ENCODE measurements around the gene TARBP1.

TARBP1 gene

DNA sequence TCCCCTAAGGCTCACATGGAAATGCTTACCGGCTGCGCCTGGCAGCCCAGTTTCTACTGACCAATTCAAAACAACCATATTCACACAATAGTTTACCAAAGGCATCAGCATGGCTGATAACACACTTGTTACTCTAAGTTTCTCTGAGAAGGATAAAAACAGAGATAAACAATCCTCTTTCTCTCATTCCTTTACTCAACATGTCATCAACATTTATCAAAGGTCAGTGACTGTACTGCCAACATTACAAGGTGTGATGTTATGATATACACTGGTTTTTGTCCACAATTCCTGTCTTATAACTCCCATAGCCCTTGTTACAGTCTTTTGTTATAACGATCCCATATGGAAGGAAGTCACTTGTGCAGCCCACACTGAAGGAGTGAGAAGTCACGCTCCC, 72.1 kb downstream of the TARBP1 start:
- Histone ChIP-seq H3K27ac (replicated peaks) (no peak overlapping the region), H3K4me3 (replicated peaks; ENCODE audit: insufficient read depth, low read length) (no peak overlapping the region), H3K27me3 (ENCODE audit: insufficient read depth, poor library complexity, severe bottlenecking) (no peaks in the 10 kb centered on the region)
- TF ChIP-seq GABPA (IDR thresholded peaks at IDR 0.05; ENCODE audit: low read depth) (no peak), SPI1 (IDR thresholded peaks at IDR 0.05; ENCODE audit: borderline replicate concordance, low read depth) (no peak), POLR2AphosphoS5 (IDR thresholded peaks at IDR 0.05; ENCODE audit: low read depth) (no peak)
- TF ChIP-seq, protein P1, sequence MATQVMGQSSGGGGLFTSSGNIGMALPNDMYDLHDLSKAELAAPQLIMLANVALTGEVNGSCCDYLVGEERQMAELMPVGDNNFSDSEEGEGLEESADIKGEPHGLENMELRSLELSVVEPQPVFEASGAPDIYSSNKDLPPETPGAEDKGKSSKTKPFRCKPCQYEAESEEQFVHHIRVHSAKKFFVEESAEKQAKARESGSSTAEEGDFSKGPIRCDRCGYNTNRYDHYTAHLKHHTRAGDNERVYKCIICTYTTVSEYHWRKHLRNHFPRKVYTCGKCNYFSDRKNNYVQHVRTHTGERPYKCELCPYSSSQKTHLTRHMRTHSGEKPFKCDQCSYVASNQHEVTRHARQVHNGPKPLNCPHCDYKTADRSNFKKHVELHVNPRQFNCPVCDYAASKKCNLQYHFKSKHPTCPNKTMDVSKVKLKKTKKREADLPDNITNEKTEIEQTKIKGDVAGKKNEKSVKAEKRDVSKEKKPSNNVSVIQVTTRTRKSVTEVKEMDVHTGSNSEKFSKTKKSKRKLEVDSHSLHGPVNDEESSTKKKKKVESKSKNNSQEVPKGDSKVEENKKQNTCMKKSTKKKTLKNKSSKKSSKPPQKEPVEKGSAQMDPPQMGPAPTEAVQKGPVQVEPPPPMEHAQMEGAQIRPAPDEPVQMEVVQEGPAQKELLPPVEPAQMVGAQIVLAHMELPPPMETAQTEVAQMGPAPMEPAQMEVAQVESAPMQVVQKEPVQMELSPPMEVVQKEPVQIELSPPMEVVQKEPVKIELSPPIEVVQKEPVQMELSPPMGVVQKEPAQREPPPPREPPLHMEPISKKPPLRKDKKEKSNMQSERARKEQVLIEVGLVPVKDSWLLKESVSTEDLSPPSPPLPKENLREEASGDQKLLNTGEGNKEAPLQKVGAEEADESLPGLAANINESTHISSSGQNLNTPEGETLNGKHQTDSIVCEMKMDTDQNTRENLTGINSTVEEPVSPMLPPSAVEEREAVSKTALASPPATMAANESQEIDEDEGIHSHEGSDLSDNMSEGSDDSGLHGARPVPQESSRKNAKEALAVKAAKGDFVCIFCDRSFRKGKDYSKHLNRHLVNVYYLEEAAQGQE (IDR thresholded peaks at IDR 0.05; ENCODE audit: insufficient replicate concordance, low read depth), result no peak
- TF ChIP-seq, protein P2, sequence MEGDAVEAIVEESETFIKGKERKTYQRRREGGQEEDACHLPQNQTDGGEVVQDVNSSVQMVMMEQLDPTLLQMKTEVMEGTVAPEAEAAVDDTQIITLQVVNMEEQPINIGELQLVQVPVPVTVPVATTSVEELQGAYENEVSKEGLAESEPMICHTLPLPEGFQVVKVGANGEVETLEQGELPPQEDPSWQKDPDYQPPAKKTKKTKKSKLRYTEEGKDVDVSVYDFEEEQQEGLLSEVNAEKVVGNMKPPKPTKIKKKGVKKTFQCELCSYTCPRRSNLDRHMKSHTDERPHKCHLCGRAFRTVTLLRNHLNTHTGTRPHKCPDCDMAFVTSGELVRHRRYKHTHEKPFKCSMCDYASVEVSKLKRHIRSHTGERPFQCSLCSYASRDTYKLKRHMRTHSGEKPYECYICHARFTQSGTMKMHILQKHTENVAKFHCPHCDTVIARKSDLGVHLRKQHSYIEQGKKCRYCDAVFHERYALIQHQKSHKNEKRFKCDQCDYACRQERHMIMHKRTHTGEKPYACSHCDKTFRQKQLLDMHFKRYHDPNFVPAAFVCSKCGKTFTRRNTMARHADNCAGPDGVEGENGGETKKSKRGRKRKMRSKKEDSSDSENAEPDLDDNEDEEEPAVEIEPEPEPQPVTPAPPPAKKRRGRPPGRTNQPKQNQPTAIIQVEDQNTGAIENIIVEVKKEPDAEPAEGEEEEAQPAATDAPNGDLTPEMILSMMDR (IDR thresholded peaks at IDR 0.05; ENCODE audit: insufficient read depth, low read length), result no peak
- no peak for DNase-seq (ENCODE audit: low read depth in 1 of 2, low spot score in 1 of 2)

DNA sequence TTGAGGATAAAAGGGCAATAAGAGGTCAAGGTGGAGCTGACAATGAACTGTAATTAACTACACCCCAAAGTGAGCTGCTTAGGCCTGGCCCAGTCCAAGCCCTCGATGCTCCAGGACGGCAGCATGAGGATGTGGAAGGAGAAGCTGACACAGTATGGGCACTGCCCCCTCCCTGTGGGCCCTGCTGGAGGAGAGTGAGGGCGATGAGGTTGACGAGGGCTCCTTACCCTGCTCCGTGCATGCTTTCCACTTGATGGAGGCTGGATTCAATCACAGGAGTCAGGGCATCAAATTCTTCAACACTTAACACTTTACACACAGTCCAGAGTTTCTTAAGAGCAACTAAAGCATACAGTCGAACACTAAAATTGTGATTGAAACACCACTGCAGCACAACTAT, 73.3 kb downstream of the TARBP1 start:
- Histone ChIP-seq H3K4me3 (replicated peaks; ENCODE audit: insufficient read depth, low read length) (no peak overlapping the region), H3K27me3 (ENCODE audit: insufficient read depth, poor library complexity, severe bottlenecking) (no peaks in the 10 kb centered on the region), H3K27ac (replicated peaks) (no peak overlapping the region)
- DNase-seq (ENCODE audit: low read depth in 1 of 2, low spot score in 1 of 2), result no peak
- TF ChIP-seq POLR2AphosphoS5 (IDR thresholded peaks at IDR 0.05; ENCODE audit: low read depth) (no peak), SPI1 (IDR thresholded peaks at IDR 0.05; ENCODE audit: borderline replicate concordance, low read depth) (no peak), GABPA (IDR thresholded peaks at IDR 0.05; ENCODE audit: low read depth) (no peak)
- TF ChIP-seq, protein P2 (IDR thresholded peaks at IDR 0.05; ENCODE audit: insufficient read depth, low read length), result no peak
- TF ChIP-seq, protein P1 (IDR thresholded peaks at IDR 0.05; ENCODE audit: insufficient replicate concordance, low read depth), result no peak

DNA sequence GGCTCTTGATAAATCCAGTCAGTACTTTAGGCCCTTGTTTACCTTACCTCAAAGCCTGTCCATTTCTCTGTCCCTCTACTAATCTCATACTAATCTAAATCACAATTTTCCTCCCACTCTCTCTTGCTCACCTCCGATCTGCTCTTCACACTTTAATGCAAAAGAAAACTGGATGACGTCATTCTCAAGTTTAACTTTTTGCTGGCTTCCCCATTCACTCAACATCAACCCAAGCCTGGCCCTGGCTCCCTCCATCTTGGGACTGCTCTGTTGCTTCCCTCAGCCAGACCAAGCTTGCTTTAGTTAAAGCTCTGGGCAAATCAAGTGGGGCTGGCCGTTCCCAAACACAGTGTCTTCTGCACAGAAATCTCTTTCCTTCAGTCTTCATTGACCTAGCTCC, 76.0 kb downstream of the TARBP1 start:
- Histone ChIP-seq H3K27me3 (ENCODE audit: insufficient read depth, poor library complexity, severe bottlenecking) (no peaks in the 10 kb centered on the region), H3K4me3 (replicated peaks; ENCODE audit: insufficient read depth, low read length) (no peak overlapping the region), H3K27ac (replicated peaks) (no peak overlapping the region)
- TF ChIP-seq SPI1 (IDR thresholded peaks at IDR 0.05; ENCODE audit: borderline replicate concordance, low read depth) (no peak), GABPA (IDR thresholded peaks at IDR 0.05; ENCODE audit: low read depth) (no peak), POLR2AphosphoS5 (IDR thresholded peaks at IDR 0.05; ENCODE audit: low read depth) (no peak)
- TF ChIP-seq, protein P2 (IDR thresholded peaks at IDR 0.05; ENCODE audit: insufficient read depth, low read length), result no peak
- TF ChIP-seq, protein P1 (IDR thresholded peaks at IDR 0.05; ENCODE audit: insufficient replicate concordance, low read depth), result no peak
- DNase-seq (ENCODE audit: low read depth in 1 of 2, low spot score in 1 of 2), result no peak

All from HL-60 (cell line).